Natural killer cell (primary cell): ENCODE measurements around the gene MAP3K15. TPM values are rescaled to one million over a fixed set of nuclear protein-coding genes. Genes with fewer than 3 reads are reported as not detected.

Experiments used
- ATAC-seq, 3 donors: fragments of 150-1000 bp in 2 of 3; fragments of 200-7000 bp in 1 of 3; cut with Tn5 transposase; 1 replicate in 1 of 3; 2 replicates in 2 of 3; pipeline ENCODE4 v1.10.0; 2021; ENCODE audit warnings: mild to moderate bottlenecking in 2 of 3, moderate library complexity in 2 of 3
- DNase-seq, 2 donors: peaks; one replicate each; pipeline versions ENCODE4 v3.0.0 to v3.0.0-alpha.2; 2013 to 2021; ENCODE audit warnings: mixed read lengths in 1 of 2
- H3K27ac ChIP-seq: one replicate; pipeline ENCODE4 v1.5.1; 2013; ENCODE audit warnings: mild to moderate bottlenecking, low read length
- H3K27me3 ChIP-seq: one replicate; pipeline ENCODE4 v1.6.1; 2013; ENCODE audit warnings: low read length; ENCODE audit not compliant: control insufficient read depth, insufficient read depth
- H3K36me3 ChIP-seq: one replicate; pipeline ENCODE4 v1.6.1; 2013; ENCODE audit warnings: low read length; ENCODE audit not compliant: control insufficient read depth, insufficient read depth
- H3K4me1 ChIP-seq: one replicate; pipeline ENCODE4 v1.6.1; 2013; ENCODE audit warnings: low read length; ENCODE audit not compliant: control insufficient read depth, insufficient read depth
- H3K4me3 ChIP-seq: one replicate; pipeline ENCODE4 v1.5.1; 2013; ENCODE audit warnings: low read length
- H3K9me3 ChIP-seq: one replicate; pipeline ENCODE4 v1.6.1; 2013; ENCODE audit warnings: low read length; ENCODE audit not compliant: control insufficient read depth, insufficient read depth
- H3K27ac Mint-ChIP-seq, 2 donors: one replicate each; pipeline ENCODE4 v1.8.0; 2022; ENCODE audit warnings: mild to moderate bottlenecking in 2 of 2, mixed read lengths in 2 of 2, moderate library complexity in 1 of 2
- H3K27me3 Mint-ChIP-seq, 2 donors: one replicate each; pipeline ENCODE4 v1.8.0; 2022; ENCODE audit warnings: low read depth in 2 of 2, mixed read lengths in 2 of 2
- H3K36me3 Mint-ChIP-seq: one replicate; pipeline ENCODE4 v1.8.0; 2022; ENCODE audit warnings: mixed read lengths
- H3K4me1 Mint-ChIP-seq, 2 donors: one replicate each; pipeline ENCODE4 v1.8.0; 2022; ENCODE audit warnings: mixed read lengths in 2 of 2
- H3K4me3 Mint-ChIP-seq: one replicate; pipeline ENCODE4 v1.8.0; 2022; ENCODE audit warnings: mild to moderate bottlenecking, moderate library complexity, mixed read lengths
- H3K9me3 Mint-ChIP-seq, 2 donors: one replicate each; pipeline ENCODE4 v1.8.0; 2022; ENCODE audit warnings: mixed read lengths in 2 of 2
- WGBS: methylation state at CpG from one replicate; pipeline ENCODE4 v1.1.7; 2013; ENCODE audit warnings: missing lambda C conversion rate; ENCODE audit not compliant: insufficient coverage; 5-methylcytosine and 5-hydroxymethylcytosine counted together
- intact Hi-C: fragments of 100-400 bp; cut with micrococcal nuclease; formaldehyde crosslinking; loops from one replicate; pipeline ENCODE4 v1.14.2; 2022
- total RNA-seq, 4 donors: library from RNA; stranded (reverse); fragments of 120-200 nt in 1 of 4; gene quantifications; one replicate each; pipeline versions ENCODE4 v1.2.3 to v1.2.4, GENCODE V29; 2013 to 2022
- TF ChIP-seq, protein P1 (sequence below): fragments of 200-600 bp; IDR thresholded peaks from one replicate; pipeline ENCODE4 v1.8.0; 2022; ENCODE audit warnings: antibody characterized with exemption

MAP3K15 gene
- total RNA-seq, 3 donors from 2014 or later (not counting 1 experiment from before 2014, with no cell fraction given) = 0.18 TPM; not detected in 2

DNA sequence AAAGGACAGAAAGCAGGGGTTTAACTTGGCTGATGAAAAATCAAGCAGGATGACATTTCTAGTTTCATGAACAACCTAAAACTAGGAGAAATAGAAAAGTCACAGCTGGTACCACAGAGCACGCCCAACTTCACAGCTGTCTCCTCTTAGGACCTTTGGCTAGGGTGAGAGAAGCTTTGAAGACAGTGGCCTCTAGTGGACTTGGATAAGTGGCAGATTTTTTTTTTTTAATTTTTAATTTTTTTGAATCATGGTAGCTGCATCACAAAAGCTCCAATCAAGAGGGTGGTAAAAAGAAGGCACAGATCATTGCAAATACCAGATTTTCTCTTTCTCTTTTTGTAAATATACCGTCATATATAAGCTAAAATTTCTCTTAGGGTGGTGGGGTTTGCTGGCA is 20.2 kb upstream of the MAP3K15 start:
- no peaks in the 10 kb centered on the region for H3K27me3 ChIP-seq
- Mint-ChIP-seq H3K27me3 (no peaks in the 10 kb centered on the region), H3K27ac (no peak overlapping the region), H3K36me3 (no peaks in the 10 kb centered on the region), H3K9me3 (no peaks in the 10 kb centered on the region), H3K4me3 (no peak overlapping the region), H3K4me1 (peaks cover 0 to 5% of the 10 kb centered on the region in 2 donors)
- TF ChIP-seq, protein P1, sequence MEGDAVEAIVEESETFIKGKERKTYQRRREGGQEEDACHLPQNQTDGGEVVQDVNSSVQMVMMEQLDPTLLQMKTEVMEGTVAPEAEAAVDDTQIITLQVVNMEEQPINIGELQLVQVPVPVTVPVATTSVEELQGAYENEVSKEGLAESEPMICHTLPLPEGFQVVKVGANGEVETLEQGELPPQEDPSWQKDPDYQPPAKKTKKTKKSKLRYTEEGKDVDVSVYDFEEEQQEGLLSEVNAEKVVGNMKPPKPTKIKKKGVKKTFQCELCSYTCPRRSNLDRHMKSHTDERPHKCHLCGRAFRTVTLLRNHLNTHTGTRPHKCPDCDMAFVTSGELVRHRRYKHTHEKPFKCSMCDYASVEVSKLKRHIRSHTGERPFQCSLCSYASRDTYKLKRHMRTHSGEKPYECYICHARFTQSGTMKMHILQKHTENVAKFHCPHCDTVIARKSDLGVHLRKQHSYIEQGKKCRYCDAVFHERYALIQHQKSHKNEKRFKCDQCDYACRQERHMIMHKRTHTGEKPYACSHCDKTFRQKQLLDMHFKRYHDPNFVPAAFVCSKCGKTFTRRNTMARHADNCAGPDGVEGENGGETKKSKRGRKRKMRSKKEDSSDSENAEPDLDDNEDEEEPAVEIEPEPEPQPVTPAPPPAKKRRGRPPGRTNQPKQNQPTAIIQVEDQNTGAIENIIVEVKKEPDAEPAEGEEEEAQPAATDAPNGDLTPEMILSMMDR = no peak
- H3K36me3 ChIP-seq = peaks cover 19% of the 10 kb centered on the region
- H3K9me3 ChIP-seq = no peaks in the 10 kb centered on the region
- 80% methylated on average over 1 of the region's 2 CpGs for WGBS
- H3K27ac ChIP-seq = no peak overlapping the region
- DNase-seq (no peak), ATAC-seq (peak in 1 of 3 donors; percentile 45)
- no peaks in the 10 kb centered on the region for H3K4me1 ChIP-seq
- intact Hi-C loops = loop anchor here (10.0 kb wide), 1 partner anchor 161 kb away; no protein-coding TSS in a partner anchor
- H3K4me3 ChIP-seq = no peak overlapping the region

- H3K4me1 ChIP-seq = no peaks in the 10 kb centered on the region
- H3K36me3 ChIP-seq = peaks cover 13% of the 10 kb centered on the region
- TF ChIP-seq, protein P1 = no peak
- Mint-ChIP-seq H3K27me3 (no peaks in the 10 kb centered on the region), H3K4me1 (no peaks in the 10 kb centered on the region), H3K36me3 (no peaks in the 10 kb centered on the region), H3K9me3 (no peaks in the 10 kb centered on the region), H3K4me3 (no peak overlapping the region), H3K27ac (peak overlapping the region in 1 of 2 donors; percentile 26)
- H3K4me3 ChIP-seq = no peak overlapping the region
- H3K27ac ChIP-seq = no peak overlapping the region
- intact Hi-C loops = loop anchor here (10.0 kb wide), 1 partner anchor 158 kb away; no protein-coding TSS in a partner anchor
- DNase-seq = no peak
- H3K27me3 ChIP-seq = no peaks in the 10 kb centered on the region
- WGBS = 95% methylated on average over 7 of the region's 8 CpGs
- no peak for ATAC-seq
- no peaks in the 10 kb centered on the region for H3K9me3 ChIP-seq
These were observed 17.4 kb upstream of the MAP3K15 start for GRCh38 chrX:19532709-19533108.

DNA sequence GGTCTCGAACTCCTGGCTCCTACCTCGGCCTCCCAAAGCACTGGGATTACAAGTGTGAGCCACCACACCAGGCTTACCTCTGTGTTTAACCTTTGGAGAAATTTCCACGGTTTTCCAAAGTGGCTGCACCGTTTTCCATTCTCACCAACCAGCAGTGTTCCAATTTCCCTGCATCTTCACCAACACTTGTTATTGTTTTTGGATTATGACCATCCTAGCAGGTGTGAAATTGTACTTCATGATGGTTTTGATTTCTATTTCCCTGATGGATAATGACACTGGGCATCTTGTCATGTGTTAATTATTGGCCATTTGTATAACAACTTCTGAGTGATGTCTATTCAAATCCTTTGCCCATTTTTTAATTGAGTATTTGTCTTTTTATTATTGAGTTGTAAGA is 2.7 kb upstream of the MAP3K15 start:
- no peak overlapping the region for H3K27ac Mint-ChIP-seq
- intact Hi-C loops = no loop called here
- DNase-seq (no peak), ATAC-seq (no peak)
- peaks cover 2% of the 10 kb centered on the region for H3K27me3 ChIP-seq
- H3K4me1 Mint-ChIP-seq = no peaks in the 10 kb centered on the region
- H3K27ac ChIP-seq = no peak overlapping the region
- H3K9me3 Mint-ChIP-seq = peaks cover 0 to 2% of the 10 kb centered on the region in 2 donors
- no peak overlapping the region for H3K4me3 ChIP-seq
- peaks cover 5% of the 10 kb centered on the region for H3K4me1 ChIP-seq
- TF ChIP-seq, protein P1 = no peak
- H3K4me3 Mint-ChIP-seq = no peak overlapping the region
- peaks cover 8% of the 10 kb centered on the region for H3K36me3 Mint-ChIP-seq
- H3K27me3 Mint-ChIP-seq = peaks cover 3 to 11% of the 10 kb centered on the region in 2 donors
- 88% methylated on average over 4 of the region's 4 CpGs for WGBS
- H3K9me3 ChIP-seq = no peaks in the 10 kb centered on the region
- H3K36me3 ChIP-seq = no peaks in the 10 kb centered on the region

- no peaks in the 10 kb centered on the region for H3K36me3 Mint-ChIP-seq
- H3K27ac Mint-ChIP-seq = no peak overlapping the region
- Histone ChIP-seq H3K36me3 (no peaks in the 10 kb centered on the region), H3K4me1 (peaks cover 5% of the 10 kb centered on the region), H3K9me3 (no peaks in the 10 kb centered on the region), H3K27me3 (peaks cover 2% of the 10 kb centered on the region), H3K27ac (no peak overlapping the region), H3K4me3 (no peak overlapping the region)
- H3K27me3 Mint-ChIP-seq = peaks cover 8 to 11% of the 10 kb centered on the region in 2 donors
- no peaks in the 10 kb centered on the region for H3K9me3 Mint-ChIP-seq
- WGBS = 5% methylated on average over 15 of the region's 23 CpGs
- TF ChIP-seq, protein P1 = no peak
- H3K4me3 Mint-ChIP-seq = peak overlapping the region; percentile 63
- no peaks in the 10 kb centered on the region for H3K4me1 Mint-ChIP-seq
- ATAC-seq (no peak), DNase-seq (no peak)
- intact Hi-C loops = no loop called here
These were observed 352 bp upstream of the MAP3K15 start for GRCh38 chrX:19515615-19516105.
